ENCODE results near the gene PADI2.

The PADI2 gene

GRCh38 chr1:17023102-17023501, 96.1 kb downstream of the PADI2 start:
- H4K91ac ChIP-seq (ENCODE audit: low read depth, low read length, poor library complexity) = no peak overlapping the region
- H3K4me2 ChIP-seq (ENCODE audit: insufficient read depth, low read length, poor library complexity, severe bottlenecking) = no peak overlapping the region
- no peak overlapping the region for H2AK5ac ChIP-seq (ENCODE audit: low read depth, low read length)
- H3K36me3 ChIP-seq (replicated peaks in 1 of 2; ENCODE audit: control insufficient read depth in 2 of 2, insufficient read depth in 2 of 2, low read length in 2 of 2) = peaks cover 47 to 100% of the 10 kb centered on the region in 2 donors
- no peak overlapping the region for H3K14ac ChIP-seq (ENCODE audit: low read length)
- H3K9ac ChIP-seq (ENCODE audit: low read depth, low read length, poor library complexity) = no peak overlapping the region
- no peak for DNase-seq (ENCODE audit: low spot score)
- no peaks in the 10 kb centered on the region for H3K27me3 ChIP-seq (ENCODE audit: control insufficient read depth in 3 of 3, insufficient read depth in 3 of 3, low read depth in 1 of 3, low read length in 3 of 3)
- WGBS, 2 donors (ENCODE audit: extremely low coverage in 2 of 2, insufficient read length in 2 of 2, insufficient replicate concordance in 1 of 2) = no CpG with 5 or more reads among the region's 4 CpGs
- H3K9me3 ChIP-seq (replicated peaks in 1 of 2; ENCODE audit: control insufficient read depth in 2 of 2, insufficient read depth in 1 of 2, low read depth in 1 of 2, low read length in 2 of 2) = no peaks in the 10 kb centered on the region
- H3K4me1 ChIP-seq (ENCODE audit: control insufficient read depth in 2 of 2, insufficient read depth in 1 of 2, low read depth in 1 of 2, low read length in 2 of 2) = peaks cover 0 to 9% of the 10 kb centered on the region in 2 donors
- H3K27ac ChIP-seq (replicated peaks; ENCODE audit: low read length) = peak overlapping the region; percentile 53
- no peak overlapping the region for H2BK15ac ChIP-seq (ENCODE audit: low read length)
- H2BK120ac ChIP-seq (ENCODE audit: low read depth, low read length) = no peak overlapping the region
- H3K4ac ChIP-seq (ENCODE audit: low read length) = no peak overlapping the region
- H2AFZ ChIP-seq (ENCODE audit: low read length) = no peak overlapping the region
- no peak overlapping the region for H3K4me3 ChIP-seq (ENCODE audit: low read length in 2 of 2)
- no peak overlapping the region for H3K23ac ChIP-seq (ENCODE audit: low read depth, low read length, poor library complexity)
- H3K79me1 ChIP-seq (ENCODE audit: low read depth, low read length) = no peaks in the 10 kb centered on the region
- H4K8ac ChIP-seq (ENCODE audit: low read depth, low read length) = no peak overlapping the region
- no peak overlapping the region for H2BK5ac ChIP-seq (ENCODE audit: low read length)
- no peak overlapping the region for H2BK12ac ChIP-seq (ENCODE audit: low read length)
- H3K18ac ChIP-seq (ENCODE audit: low read length) = no peak overlapping the region

GRCh38 chr1:17021896-17022295, 97.4 kb downstream of the PADI2 start:
- Histone ChIP-seq H3K36me3 (replicated peaks in 1 of 2; ENCODE audit: control insufficient read depth in 2 of 2, insufficient read depth in 2 of 2, low read length in 2 of 2) (peaks cover 39 to 93% of the 10 kb centered on the region in 2 donors), H2BK15ac (ENCODE audit: low read length) (no peak overlapping the region), H3K18ac (ENCODE audit: low read length) (no peak overlapping the region), H2BK120ac (ENCODE audit: low read depth, low read length) (no peak overlapping the region), H2BK5ac (ENCODE audit: low read length) (no peak overlapping the region), H3K14ac (ENCODE audit: low read length) (no peak overlapping the region), H3K4me3 (ENCODE audit: low read length in 2 of 2) (no peak overlapping the region), H3K27me3 (ENCODE audit: control insufficient read depth in 3 of 3, insufficient read depth in 3 of 3, low read depth in 1 of 3, low read length in 3 of 3) (no peaks in the 10 kb centered on the region), H3K4me1 (ENCODE audit: control insufficient read depth in 2 of 2, insufficient read depth in 1 of 2, low read depth in 1 of 2, low read length in 2 of 2) (peaks cover 0 to 9% of the 10 kb centered on the region in 2 donors), H3K23ac (ENCODE audit: low read depth, low read length, poor library complexity) (no peak overlapping the region), H4K91ac (ENCODE audit: low read depth, low read length, poor library complexity) (no peak overlapping the region), H2AK5ac (ENCODE audit: low read depth, low read length) (no peak overlapping the region), H3K27ac (replicated peaks; ENCODE audit: low read length) (no peak overlapping the region), H3K4me2 (ENCODE audit: insufficient read depth, low read length, poor library complexity, severe bottlenecking) (no peak overlapping the region), H4K8ac (ENCODE audit: low read depth, low read length) (no peak overlapping the region), H3K9me3 (replicated peaks in 1 of 2; ENCODE audit: control insufficient read depth in 2 of 2, insufficient read depth in 1 of 2, low read depth in 1 of 2, low read length in 2 of 2) (no peaks in the 10 kb centered on the region), H2BK12ac (ENCODE audit: low read length) (no peak overlapping the region), H3K9ac (ENCODE audit: low read depth, low read length, poor library complexity) (no peak overlapping the region), H3K4ac (ENCODE audit: low read length) (no peak overlapping the region), H3K79me1 (ENCODE audit: low read depth, low read length) (no peaks in the 10 kb centered on the region), H2AFZ (ENCODE audit: low read length) (no peak overlapping the region)
- DNase-seq (ENCODE audit: low spot score) = no peak
- WGBS, 2 donors (ENCODE audit: extremely low coverage in 2 of 2, insufficient read length in 2 of 2, insufficient replicate concordance in 1 of 2) = no CpG with 5 or more reads among the region's 10 CpGs

GRCh38 chr1:17020502-17020901, 98.7 kb downstream of the PADI2 start:
- Histone ChIP-seq H2AK5ac (ENCODE audit: low read depth, low read length) (no peak overlapping the region), H3K27ac (replicated peaks; ENCODE audit: low read length) (no peak overlapping the region), H3K36me3 (replicated peaks in 1 of 2; ENCODE audit: control insufficient read depth in 2 of 2, insufficient read depth in 2 of 2, low read length in 2 of 2) (peaks cover 34 to 79% of the 10 kb centered on the region in 2 donors), H3K14ac (ENCODE audit: low read length) (no peak overlapping the region), H2BK5ac (ENCODE audit: low read length) (no peak overlapping the region), H2BK15ac (ENCODE audit: low read length) (no peak overlapping the region), H3K27me3 (ENCODE audit: control insufficient read depth in 3 of 3, insufficient read depth in 3 of 3, low read depth in 1 of 3, low read length in 3 of 3) (no peaks in the 10 kb centered on the region), H3K18ac (ENCODE audit: low read length) (no peak overlapping the region), H4K8ac (ENCODE audit: low read depth, low read length) (no peak overlapping the region), H3K4ac (ENCODE audit: low read length) (no peak overlapping the region), H3K9me3 (replicated peaks in 1 of 2; ENCODE audit: control insufficient read depth in 2 of 2, insufficient read depth in 1 of 2, low read depth in 1 of 2, low read length in 2 of 2) (no peaks in the 10 kb centered on the region), H2BK12ac (ENCODE audit: low read length) (no peak overlapping the region), H3K79me1 (ENCODE audit: low read depth, low read length) (no peaks in the 10 kb centered on the region), H3K23ac (ENCODE audit: low read depth, low read length, poor library complexity) (no peak overlapping the region), H2BK120ac (ENCODE audit: low read depth, low read length) (no peak overlapping the region), H2AFZ (ENCODE audit: low read length) (no peak overlapping the region), H4K91ac (ENCODE audit: low read depth, low read length, poor library complexity) (no peak overlapping the region), H3K9ac (ENCODE audit: low read depth, low read length, poor library complexity) (no peak overlapping the region), H3K4me3 (ENCODE audit: low read length in 2 of 2) (no peak overlapping the region), H3K4me1 (ENCODE audit: control insufficient read depth in 2 of 2, insufficient read depth in 1 of 2, low read depth in 1 of 2, low read length in 2 of 2) (peaks cover 4 to 13% of the 10 kb centered on the region in 2 donors), H3K4me2 (ENCODE audit: insufficient read depth, low read length, poor library complexity, severe bottlenecking) (no peak overlapping the region)
- DNase-seq (ENCODE audit: low spot score) = no peak
- WGBS, 2 donors (ENCODE audit: extremely low coverage in 2 of 2, insufficient read length in 2 of 2, insufficient replicate concordance in 1 of 2) = no CpG with 5 or more reads among the region's 2 CpGs

DNA sequence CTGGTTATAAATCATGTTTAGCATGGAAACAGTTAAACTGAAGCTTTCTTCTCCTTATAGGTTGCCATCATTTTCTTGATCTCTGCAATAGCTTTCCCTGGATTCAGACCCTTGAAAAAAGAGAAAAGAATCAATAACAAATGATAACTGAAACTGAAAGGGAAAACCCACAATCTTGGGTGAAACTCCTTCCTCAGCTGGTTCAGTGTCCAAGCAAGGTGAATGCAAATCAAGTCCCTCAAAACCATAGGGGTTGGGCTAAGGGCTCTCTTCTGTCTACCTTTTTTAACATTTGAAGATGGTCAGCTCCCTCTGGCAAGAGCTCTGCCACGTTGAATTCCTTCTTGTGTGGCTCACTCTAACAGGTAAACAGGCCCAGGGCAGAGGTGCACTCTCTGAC, 100.4 kb downstream of the PADI2 start:
- H3K9me3 ChIP-seq (replicated peaks in 1 of 2; ENCODE audit: control insufficient read depth in 2 of 2, insufficient read depth in 1 of 2, low read depth in 1 of 2, low read length in 2 of 2) = no peaks in the 10 kb centered on the region
- H4K91ac ChIP-seq (ENCODE audit: low read depth, low read length, poor library complexity) = no peak overlapping the region
- no CpG with 5 or more reads among the region's 1 CpG for WGBS, 2 donors (ENCODE audit: extremely low coverage in 2 of 2, insufficient read length in 2 of 2, insufficient replicate concordance in 1 of 2)
- no peak overlapping the region for H3K4ac ChIP-seq (ENCODE audit: low read length)
- no peak for DNase-seq (ENCODE audit: low spot score)
- H2BK120ac ChIP-seq (ENCODE audit: low read depth, low read length) = no peak overlapping the region
- H2BK15ac ChIP-seq (ENCODE audit: low read length) = no peak overlapping the region
- no peak overlapping the region for H2BK5ac ChIP-seq (ENCODE audit: low read length)
- no peaks in the 10 kb centered on the region for H3K79me1 ChIP-seq (ENCODE audit: low read depth, low read length)
- no peak overlapping the region for H2BK12ac ChIP-seq (ENCODE audit: low read length)
- H3K4me3 ChIP-seq (ENCODE audit: low read length in 2 of 2) = no peak overlapping the region
- H3K27me3 ChIP-seq (ENCODE audit: control insufficient read depth in 3 of 3, insufficient read depth in 3 of 3, low read depth in 1 of 3, low read length in 3 of 3) = no peaks in the 10 kb centered on the region
- peaks cover 6 to 11% of the 10 kb centered on the region in 2 donors for H3K4me1 ChIP-seq (ENCODE audit: control insufficient read depth in 2 of 2, insufficient read depth in 1 of 2, low read depth in 1 of 2, low read length in 2 of 2)
- no peak overlapping the region for H3K14ac ChIP-seq (ENCODE audit: low read length)
- no peak overlapping the region for H2AFZ ChIP-seq (ENCODE audit: low read length)
- peaks cover 32 to 63% of the 10 kb centered on the region in 2 donors for H3K36me3 ChIP-seq (replicated peaks in 1 of 2; ENCODE audit: control insufficient read depth in 2 of 2, insufficient read depth in 2 of 2, low read length in 2 of 2)
- H4K8ac ChIP-seq (ENCODE audit: low read depth, low read length) = no peak overlapping the region
- no peak overlapping the region for H3K4me2 ChIP-seq (ENCODE audit: insufficient read depth, low read length, poor library complexity, severe bottlenecking)
- no peak overlapping the region for H3K23ac ChIP-seq (ENCODE audit: low read depth, low read length, poor library complexity)
- H3K18ac ChIP-seq (ENCODE audit: low read length) = no peak overlapping the region
- no peak overlapping the region for H3K27ac ChIP-seq (replicated peaks; ENCODE audit: low read length)
- H2AK5ac ChIP-seq (ENCODE audit: low read depth, low read length) = no peak overlapping the region
- no peak overlapping the region for H3K9ac ChIP-seq (ENCODE audit: low read depth, low read length, poor library complexity)
